IPS-NIHi11 (cell line): ENCODE data around the gene MATN3.
A peak's percentile ranks its signal among the peaks of the same experiment; 100 is the strongest.

Experiments
- DNase-seq: peaks from one replicate; pipeline ENCODE4 v3.0.0; 2012; ENCODE audit warnings: mixed read lengths, low spot score

MATN3 gene

DNA sequence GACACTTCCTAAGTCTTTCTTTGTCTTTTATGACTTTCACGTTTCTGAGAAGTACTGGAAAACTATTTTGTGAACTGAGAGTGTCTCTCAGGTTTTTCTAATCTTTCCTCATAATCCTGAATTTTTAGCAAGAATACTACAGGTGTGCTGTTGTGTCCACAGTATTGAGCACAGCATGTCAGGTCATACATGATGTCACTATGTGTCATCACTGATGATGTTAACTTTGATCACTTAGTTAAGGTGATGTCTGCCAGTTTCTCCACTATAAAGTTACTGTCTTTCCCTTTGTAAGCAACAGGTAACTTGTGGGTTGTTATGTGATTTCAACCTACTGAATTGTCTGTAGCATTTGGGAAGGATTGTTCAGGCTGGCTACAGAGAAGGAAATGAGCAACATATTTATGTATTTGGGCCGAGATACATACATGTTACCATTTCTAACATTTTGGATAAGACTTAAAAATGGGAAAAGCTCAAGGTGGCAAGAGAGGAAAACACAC is 11.1 kb downstream of the MATN3 start:
- no peak for DNase-seq

DNA sequence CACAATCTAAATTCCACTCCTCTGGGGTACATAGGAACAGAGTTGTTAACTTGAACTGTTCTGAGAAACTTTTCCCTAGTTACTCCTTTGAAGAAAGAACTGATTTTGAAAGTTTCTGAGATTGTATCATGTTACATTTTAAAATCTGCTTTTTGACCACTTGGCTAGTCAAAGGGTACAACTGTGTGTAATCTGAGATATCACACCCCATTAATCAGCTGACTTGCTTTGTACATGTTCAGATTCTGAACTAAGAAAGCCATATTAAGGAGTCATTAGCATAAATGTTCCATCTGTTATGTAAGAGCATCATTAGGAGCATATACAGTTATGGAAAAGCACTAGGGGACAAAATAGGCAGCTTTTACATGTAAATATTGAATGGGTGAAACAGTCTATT is 18.7 kb downstream of the MATN3 start:
- DNase-seq = no peak

DNA sequence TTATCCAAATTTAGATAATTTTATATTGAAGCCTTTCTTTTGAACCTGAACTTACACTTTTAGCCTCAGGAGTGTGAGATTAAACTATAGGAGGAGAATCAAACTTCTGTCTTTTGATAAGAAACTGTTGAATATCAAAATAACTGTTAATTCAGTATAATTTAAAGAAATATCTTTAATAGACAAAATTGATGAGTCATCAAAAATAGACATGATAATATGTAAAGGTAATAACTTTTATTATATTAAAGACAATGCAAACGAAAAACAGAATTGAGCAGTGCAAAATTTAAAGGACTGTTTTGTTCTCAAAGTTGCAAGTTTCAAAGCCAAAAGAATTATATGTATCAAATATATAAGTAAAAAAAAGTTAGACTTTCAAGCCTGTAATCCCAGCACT is 20.6 kb downstream of the MATN3 start:
- no peak for DNase-seq

DNA sequence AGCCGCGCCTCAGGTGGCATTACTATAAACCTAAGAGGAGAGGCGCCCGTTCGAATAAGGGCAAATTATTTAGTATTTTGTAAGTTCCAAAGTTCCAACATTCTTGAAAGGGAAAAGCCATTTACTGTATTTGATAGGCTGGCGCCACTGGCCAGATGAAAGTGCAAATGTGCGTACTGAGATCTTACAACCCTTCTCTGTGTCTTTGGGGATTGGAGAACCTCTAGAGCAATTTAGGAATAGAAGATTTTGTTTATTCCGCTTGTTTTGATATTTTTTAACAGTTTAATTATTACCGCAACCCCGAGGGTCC is 22.1 kb downstream of the MATN3 start:
- no peak for DNase-seq

DNA sequence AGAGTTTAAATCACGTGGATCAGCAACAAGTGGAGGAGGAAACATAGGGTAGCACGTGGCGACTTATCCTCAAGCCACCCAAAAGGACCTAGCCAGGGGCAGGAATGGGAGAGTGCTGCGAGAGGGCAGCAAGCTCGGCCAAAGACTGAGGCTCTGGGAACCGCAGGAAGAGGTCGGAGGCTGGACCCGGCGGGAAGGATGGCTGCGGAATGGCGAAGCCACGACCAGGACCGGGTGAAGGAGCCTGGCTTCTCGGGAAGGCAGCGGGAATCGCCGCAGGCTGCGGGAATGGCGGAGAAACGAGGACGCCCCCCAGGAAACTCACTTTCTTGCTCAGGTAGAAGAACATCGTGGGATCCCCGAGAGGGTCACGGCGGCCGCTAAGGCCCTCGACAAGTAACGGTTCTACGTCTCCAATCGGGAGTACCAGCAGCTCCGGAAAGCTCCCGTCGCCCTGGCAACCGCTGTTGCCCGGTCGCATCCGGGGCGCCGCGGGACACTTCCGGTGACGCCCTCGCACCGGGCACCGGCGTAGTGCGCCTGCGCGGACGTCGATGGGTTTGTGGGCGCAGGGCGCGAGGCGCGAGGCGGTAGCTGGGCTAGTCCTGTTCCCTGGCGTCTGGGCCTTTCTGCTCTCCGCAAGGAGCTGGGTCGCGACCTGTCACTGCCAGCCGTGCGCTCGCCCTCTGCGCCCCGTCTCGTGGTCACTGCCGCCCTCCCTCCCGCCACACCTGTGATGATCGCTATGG is 22.6 kb downstream of the MATN3 start, which contains the start of gene WDR35:
TSS of gene WDR35 (minus strand) at position 439 of the 749 bp plus-strand sequence. CDS start at position 349, 90 bp downstream.
- DNase-seq = peak; percentile 100

DNA sequence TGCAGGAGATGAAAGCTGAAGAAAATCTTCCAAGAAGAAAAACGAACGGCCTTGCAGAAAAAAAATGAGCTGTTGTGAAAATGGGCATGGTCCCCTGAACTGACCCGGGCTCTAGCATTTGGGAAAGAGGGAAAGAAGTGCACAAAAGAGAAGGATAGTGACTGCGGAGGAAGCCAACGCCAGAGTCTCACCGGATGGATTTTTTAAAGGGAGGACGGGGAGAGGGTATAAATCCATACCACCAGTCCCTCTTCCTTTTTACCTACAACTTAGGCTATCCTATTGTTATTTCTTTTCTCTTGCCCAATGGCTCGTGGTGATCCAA is 23.2 kb downstream of the MATN3 start:
- DNase-seq = no peak

DNA sequence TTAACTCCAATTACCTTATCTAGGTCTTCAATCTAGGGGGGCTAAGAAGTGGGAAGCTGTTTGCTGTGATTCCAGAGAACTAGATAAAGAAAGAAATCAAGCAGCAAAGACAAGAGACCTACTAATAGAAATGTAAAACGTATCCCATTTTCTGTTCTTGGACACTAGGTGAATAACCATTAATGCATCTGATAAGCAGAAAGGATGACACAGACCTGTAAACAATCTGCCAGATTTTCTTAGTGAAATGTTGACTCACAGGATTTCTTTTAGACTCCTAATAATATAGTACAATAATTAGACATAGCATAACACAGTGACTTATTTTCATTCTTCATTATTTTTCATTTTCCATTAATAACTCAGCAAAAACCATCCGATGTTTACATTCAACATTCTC is 23.9 kb downstream of the MATN3 start:
- no peak for DNase-seq

DNA sequence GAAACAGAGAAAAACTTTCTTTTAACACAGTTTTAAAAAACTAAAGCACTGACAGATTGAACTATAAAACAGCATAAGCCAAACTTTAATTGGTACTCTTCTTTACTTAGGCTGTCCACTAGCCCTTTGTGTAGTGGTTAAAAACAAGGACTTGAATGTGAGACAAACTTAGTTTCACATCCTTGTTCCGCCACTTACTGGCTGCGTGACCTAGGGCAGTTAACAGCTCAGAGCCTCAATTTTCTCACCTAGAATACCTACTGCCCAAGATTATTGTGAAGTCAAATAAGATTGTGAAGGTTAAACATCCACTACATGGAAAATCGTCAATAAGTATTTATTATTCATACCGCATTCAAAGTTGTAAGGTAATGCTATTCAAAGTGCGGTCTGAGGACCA is 24.5 kb downstream of the MATN3 start:
- DNase-seq = no peak

DNA sequence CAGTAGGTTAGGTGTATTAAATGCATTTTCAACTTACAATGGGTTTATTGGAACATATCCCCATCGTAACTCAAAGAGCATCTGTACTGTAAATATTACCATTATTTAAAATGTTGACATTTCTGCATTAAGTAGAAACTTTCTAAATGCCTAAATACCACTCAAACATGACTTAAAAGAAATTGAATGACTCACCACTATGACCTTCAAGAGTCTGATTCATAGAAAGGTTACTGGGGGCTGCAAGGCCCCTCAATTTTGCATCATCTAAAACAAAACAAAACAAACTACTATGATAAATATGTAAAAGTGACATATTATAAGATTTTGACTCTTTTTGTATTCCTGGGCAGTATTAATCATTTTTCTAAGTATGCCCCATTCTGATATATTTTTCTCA is 30.2 kb downstream of the MATN3 start:
- DNase-seq = no peak

DNA sequence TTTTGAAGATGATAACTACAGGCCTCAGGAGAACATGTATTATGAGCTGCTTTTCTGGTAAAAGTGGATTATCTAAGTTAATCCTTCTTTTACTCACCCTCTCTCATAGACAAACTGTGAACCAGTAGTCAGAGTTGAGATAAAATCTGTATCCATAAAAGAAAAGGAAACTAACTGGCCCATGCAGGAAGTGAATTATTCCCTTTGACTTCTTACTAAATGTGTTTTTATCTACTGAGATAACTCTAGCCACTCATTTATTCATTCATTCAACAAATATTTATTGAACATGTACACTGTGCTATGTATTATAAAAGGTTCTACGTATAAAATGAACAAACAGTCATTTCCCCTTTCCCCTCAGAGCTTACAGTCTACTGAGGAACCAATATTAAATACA is 32.5 kb downstream of the MATN3 start:
- DNase-seq = no peak

DNA sequence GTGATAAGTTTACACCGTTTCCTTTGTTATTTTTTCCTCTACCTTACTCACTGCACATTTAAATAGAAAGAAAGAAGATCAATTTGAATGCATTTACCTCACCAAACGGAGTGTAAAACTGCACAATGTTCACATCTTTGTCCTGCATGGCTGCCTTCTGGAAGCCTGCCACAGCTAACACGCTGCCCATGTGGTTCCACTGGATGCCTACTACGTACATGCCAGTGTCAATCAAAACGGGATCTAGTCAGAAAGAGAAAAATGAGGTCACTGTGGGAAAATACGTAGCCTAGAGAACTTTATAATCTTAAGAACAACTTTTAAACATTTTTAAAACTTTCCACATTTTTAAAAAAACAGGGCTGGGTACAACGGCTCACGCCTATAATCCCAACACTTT is 39.0 kb downstream of the MATN3 start:
- no peak for DNase-seq

DNA sequence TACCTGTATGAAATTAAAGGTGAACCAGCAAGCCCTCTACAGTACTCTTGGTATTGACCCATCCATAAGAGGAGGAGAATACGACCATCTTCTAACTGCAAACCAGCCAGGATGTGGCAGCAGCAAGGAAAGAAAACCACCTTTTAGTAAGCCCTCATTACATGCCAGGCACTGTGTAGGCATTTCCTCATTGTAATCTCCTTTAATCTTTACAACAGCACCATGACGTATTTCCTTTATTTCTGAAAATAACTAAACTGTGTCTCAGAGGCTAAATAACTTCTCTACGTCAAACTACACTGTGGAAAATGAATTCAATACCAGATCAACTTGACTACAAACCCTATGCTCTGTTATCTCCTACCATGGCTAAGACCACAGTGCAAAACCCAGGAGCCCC is 40.8 kb downstream of the MATN3 start:
- DNase-seq = no peak

DNA sequence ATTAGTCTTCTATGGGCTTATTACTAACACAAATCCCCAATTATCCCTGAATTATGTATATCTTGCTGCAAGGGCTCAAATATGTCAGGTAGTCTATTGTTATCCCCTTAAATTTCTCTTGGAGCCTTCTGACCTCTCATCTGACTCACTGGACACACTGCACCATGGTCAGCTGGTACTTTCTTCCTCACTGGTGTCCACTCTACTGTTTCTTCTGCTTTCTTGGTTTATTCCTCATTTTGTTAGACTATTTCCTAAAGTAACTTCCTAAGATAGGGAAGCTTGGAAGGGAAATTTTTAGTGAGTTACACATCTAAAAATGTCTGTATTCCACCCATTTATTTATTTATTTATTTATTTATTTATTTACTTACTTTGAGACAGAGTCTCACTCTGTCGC is 49.1 kb downstream of the MATN3 start:
- no peak for DNase-seq

DNA sequence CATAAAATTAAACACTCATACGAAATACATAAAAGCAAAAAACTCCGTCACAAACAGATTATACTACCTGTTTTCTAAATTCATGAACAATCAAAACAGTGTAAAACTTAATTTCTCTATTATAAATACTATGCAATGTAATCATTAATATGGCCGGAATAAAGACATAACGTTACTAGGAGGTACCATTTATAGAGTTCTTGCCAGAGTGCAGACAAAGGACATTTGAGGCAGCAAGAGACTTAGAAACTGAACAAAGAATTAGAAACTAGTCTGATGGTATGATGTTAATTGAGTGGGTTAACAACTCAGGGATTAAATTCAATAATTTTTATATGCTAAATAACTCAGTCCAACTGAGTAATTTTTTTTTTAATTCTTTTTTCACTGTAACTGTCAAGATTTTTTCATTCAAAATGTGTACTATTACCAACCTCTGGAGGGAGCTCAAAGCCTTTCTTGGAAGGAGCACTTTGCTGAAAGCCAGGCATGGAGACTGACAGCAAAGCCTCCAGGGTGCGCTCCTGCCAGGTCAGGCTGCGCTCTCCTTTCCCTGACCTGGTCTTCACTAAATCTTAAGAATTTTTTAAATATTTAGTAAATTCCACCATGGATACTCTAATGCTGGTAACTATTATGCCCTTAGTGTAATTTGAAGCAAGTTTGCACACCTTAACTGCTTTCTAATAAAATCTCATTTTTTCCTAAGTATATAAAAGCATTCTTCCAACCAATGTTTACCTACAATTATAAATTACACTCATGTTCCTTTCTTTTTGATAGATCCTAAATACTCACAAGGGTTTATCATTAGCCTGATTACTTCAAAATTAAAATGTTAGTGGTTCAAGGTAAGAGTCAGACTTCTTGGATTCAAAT is 56.7 kb downstream of the MATN3 start:
- peak; percentile 83 for DNase-seq

DNA sequence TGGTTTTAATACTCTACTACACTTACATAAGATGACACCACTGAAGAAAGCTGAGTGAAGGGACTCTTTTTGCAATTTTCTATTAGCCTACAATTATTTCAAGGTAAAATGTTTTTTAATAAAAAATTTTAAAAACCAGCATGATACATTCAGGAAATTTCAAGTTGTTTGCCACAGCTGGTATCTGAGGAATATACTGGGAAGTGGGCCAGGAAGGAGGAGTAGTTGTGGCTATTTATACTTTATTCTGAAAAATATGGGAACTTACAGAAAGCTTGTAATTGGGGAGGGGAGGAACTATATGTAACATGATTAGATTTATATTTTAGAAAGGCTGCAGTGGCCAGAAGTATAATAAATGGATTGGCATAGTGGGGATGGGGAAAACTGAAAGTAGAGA is 63.4 kb downstream of the MATN3 start:
- DNase-seq = no peak

DNA sequence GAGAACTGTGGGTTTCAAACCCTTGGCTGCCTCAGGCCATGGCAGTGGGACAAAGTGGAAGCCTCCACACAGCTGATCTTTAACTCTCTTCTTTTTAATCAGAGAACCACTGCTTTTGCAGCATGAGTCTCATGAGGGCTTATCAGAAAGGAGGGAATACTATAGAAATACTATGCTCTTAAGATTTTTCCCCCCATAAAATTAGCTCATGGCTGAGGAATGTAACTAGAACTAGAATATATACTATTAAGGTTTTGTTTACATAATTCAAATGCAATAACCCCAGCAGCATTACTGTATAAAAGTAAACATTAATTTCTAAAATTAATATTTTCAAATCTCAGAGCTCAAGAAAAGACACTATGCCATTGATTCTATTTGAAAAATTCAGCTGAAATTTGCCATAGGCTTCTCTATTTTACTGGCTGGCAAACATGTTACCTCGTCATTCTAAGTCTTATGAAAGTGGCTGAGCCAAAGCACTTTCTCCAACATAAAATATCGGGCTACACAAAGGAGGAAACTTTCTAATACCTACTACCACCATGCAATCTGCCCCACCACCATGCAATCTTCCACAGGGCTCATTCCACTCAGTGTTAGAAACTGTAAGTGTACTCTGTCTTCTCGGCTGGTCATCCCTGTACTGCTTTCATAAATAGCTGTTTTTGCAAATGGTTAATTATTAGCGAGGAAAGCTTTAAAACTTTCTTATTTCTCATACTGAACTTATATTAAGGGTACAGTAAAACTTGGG is 65.1 kb downstream of the MATN3 start:
- no peak for DNase-seq

DNA sequence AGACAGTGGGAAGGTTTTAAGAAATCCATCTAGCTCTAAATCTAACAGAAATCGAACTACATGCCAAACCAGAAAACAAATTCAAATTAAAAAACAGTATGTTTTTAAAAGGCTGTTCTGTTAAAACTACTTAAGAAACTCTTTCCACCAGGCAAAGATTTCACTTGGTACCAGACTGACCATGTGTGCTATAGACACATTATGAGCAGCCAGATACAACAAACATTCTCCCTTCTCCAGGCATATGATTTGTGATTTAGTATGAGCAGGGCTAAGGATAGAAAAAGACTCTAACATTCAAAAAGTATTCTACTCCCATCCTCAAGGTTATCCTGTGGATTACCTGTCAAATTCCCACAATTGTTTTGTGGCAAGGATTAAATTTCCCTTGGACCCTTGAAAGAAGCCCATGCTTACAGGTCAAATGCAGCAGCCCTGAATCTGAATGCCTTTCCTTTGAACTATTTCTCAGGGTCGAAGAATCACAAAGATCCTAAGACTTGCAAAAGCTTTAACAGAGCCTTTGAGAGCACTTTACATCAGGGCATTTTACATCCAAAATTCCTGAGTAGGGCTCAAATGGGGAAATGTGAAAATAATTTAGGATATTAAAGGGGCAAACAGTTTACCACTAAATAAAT is 68.1 kb downstream of the MATN3 start:
- DNase-seq = peak; percentile 13

DNA sequence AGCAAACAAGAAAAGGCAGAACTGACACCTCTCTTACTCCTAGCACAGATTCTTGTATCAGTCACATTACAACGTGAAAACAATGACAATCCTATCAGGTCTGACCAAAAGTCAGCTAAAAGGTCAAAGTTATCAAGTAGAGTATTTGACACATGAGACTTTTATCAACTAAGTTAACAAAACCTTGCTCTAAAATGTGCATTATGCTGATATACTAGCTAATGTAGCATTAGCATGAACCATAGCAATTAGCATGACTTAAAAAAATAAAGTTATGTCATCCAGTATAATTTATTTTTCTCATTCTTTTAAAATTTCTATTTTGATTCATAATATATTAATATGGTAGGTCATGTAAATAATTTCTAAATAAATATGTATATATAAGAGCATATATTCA is 69.3 kb downstream of the MATN3 start:
- no peak for DNase-seq

DNA sequence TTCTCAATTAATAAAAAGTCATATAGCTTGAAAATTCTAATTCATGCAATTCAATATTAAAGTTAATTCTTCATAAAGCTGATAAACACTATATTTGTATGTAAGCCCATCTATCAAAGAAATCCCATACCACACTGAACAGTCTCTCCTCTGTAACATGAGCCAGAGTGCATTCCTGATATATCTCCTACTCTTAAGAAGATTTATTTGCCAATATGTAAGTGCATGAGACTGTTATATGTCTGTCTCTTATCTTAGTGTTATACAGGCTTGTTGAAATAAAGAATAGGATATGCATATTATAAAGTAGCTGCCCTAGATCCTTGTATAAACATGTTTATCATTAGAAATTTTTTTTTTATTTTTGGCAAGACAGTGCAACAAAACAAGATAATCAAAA is 70.3 kb downstream of the MATN3 start:
- no peak for DNase-seq
